NCI-H524 (cell line): ENCODE data around the gene EXPH5.

Experiments
- DNase-seq, 2 experiments: peaks; one replicate each; lab custom pipeline; 2025; lab: John Stamatoyannopoulos, UW

EXPH5 gene

GRCh38 chr11:108562746-108563581 lies 30.6 kb downstream of the EXPH5 start:
- peak in 1 of 2 experiments; percentile 27 for DNase-seq

GRCh38 chr11:108561535-108561991 lies 32.0 kb downstream of the EXPH5 start:
- no peak for DNase-seq

GRCh38 chr11:108559904-108560303 lies 33.7 kb downstream of the EXPH5 start:
- DNase-seq, result no peak

GRCh38 chr11:108559340-108559739 lies 34.2 kb downstream of the EXPH5 start:
- no peak for DNase-seq

GRCh38 chr11:108558222-108558621 lies 35.3 kb downstream of the EXPH5 start:
- DNase-seq, result no peak

DNA sequence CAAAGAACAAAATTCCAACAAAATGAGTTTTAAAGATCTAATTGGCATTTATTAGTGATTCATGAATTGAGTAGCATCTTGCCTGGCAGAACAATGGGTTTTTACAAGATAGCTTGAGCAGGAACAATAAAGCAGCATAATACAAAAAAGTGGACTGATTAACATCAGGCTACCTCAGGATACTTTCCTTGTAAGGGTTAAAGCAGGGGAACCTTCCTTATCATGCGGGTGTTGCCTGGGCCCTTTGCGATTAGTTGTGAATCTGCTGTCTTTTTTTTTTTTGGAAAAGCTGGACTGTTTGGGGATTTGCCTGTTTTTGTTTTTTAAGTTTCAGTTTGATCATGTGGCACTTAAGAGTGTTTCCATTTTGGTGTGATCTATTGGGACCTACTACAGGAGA lies 37.5 kb downstream of the EXPH5 start:
- no peak for DNase-seq

- DNase-seq, result no peak
Observed at GRCh38 chr11:108551651-108552462, 41.7 kb downstream of the EXPH5 start.

GRCh38 chr11:108549319-108549885 lies 44.2 kb downstream of the EXPH5 start:
- DNase-seq, result no peak

GRCh38 chr11:108545909-108546501 lies 47.6 kb downstream of the EXPH5 start:
- no peak for DNase-seq

GRCh38 chr11:108543316-108543964 lies 50.1 kb downstream of the EXPH5 start:
- DNase-seq, result no peak

- no peak for DNase-seq
Observed at GRCh38 chr11:108541531-108541930, 52.0 kb downstream of the EXPH5 start.

DNA sequence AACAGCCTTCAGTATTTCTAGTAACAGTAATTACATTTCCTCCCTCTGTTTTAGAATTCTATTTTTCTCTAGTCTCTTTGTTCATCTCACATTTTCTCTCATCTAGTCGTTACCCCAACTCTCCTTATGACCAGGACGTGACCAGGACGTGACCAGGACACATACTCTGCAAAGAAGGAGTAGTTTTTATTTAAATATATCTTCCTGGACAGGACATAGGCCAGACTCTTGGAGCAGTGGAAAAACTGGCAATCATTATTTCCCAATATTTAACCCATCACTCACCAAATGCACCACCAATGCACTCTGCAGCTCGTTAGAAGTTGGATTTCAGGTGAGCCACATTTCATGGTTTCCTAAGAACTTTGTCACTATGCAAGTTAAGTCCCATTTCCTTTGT lies 55.1 kb downstream of the EXPH5 start:
- no peak for DNase-seq

GRCh38 chr11:108538022-108538424 lies 55.5 kb downstream of the EXPH5 start:
- peak in 1 of 2 experiments; percentile 51 for DNase-seq

- DNase-seq, result no peak
Observed at GRCh38 chr11:108536783-108537182, 56.8 kb downstream of the EXPH5 start.

- DNase-seq, result no peak
Observed at GRCh38 chr11:108535384-108535955, 58.1 kb downstream of the EXPH5 start.

DNA sequence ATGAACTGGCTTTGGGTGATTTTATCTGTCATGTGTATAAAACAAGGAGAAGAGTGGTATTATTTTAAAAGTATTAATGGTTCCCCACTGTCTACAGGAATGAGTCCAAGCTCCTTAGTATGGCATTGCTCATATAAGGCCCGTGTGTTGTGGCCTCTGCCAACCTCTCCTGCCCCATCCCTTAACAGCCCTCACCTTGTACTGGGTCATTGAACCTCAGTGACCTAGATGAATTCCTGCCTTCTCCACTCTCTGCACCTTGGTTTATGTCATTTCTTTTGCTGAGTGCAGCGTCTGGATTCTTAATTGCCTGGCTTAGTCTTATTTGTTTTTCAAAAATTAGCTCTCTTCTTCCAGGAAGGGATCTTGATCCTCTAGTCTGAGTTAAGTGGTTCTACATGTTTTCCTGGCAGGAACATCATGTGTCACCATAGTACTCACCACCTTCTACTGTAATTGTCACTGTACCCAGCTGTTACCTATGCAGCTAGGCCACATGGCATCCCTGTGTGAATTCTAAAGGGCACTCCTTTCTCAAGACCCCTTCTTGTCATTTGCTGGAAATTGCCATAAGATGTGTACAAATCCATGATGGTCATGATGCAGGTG lies 59.2 kb downstream of the EXPH5 start:
- peak; percentile 7 to 55 for DNase-seq

DNA sequence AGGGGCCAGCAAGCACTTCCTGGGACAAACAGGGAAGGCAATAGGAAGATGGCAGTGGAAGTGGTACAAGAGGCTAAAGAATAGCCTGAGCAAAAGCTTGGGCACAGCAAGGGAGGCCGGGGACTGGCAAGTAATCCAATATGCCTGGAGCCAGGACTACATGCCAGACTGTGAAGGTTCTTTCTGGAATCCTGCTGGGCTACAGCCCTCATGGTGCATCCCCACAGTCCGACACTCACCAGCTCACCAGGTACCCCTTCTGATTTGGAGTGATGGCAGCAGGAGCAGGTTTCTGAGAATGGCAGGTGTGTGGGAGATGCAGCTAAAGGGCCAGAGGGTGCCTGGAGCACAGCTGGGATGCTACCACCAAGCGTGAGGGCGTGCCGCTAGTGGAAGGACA lies 63.1 kb downstream of the EXPH5 start:
- DNase-seq, result no peak

GRCh38 chr11:108527382-108527781 lies 66.2 kb downstream of the EXPH5 start:
- no peak for DNase-seq

DNA sequence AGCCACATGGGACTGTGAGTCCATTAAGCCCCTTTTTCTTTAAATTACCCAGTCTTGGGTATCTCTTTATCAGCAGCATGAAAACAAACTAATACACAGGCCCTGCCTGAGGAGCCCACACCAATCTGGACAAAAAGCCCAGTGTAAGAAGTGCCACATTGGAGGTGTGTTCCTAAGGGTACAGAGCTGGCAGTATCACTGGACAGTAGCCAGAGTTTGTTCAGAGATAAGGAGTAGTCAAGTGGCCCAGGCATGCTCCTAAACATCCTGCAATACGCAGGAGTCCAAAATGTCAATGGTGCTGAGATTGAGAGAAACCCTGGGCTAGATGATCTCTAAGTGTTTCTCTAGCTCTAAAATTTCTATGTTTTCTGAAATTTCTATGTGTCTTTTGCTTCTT lies 68.4 kb downstream of the EXPH5 start:
- DNase-seq, result no peak

- no peak for DNase-seq
Observed at GRCh38 chr11:108524422-108524821, 69.1 kb downstream of the EXPH5 start.

GRCh38 chr11:108522318-108522717 lies 71.2 kb downstream of the EXPH5 start:
- DNase-seq, result no peak
